Stimulated activated CD8-positive, alpha-beta memory T cell treated with anti-CD3 and anti-CD28 coated beads, Interleukin-15, amount 100 ng/mL, for 24 hours (primary cell): ENCODE measurements around the gene DNAJC3.
"Not testable (repeated sequence)": the region's sequence is repeated elsewhere in the genome, so short reads cannot be mapped to it uniquely, and the experiment has no call there.

Source experiments
- DNase-seq: peaks from one replicate; pipeline ENCODE4 v3.0.0-alpha.2; 2020; ENCODE audit warnings: low read depth

DNAJC3 gene

DNA sequence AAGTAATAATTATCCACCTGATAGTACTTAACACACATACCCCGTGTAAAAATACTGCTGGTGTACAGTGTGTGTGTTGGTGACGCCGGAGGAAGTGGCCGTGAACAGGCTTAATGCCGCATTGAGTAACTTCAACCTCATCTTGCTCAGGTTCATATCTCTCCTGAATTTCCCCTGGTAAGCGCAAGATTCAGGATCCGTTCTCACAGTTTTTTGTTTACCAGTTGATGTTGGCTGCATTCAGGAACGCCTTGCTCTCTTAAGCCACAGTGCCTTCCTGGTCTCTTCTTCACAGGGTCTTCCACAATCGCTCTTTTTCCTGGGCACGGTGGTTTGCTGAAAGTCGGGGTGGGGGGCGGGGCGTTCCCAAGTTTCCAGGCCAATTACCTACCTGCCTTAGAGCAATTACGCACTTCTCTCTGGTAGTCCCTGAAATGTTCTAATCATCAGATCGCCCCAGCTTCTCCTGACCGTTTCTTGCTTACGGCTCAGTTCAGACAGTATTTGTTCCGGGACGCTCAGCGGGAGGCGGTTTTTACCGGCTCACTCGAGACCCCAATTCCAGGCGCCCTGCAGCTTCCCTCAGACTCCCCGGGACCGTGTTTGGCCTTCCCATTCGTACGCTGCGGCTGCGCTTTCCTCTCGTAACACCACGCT is 706 bp upstream of the DNAJC3 start:
- DNase-seq, result no peak

DNA sequence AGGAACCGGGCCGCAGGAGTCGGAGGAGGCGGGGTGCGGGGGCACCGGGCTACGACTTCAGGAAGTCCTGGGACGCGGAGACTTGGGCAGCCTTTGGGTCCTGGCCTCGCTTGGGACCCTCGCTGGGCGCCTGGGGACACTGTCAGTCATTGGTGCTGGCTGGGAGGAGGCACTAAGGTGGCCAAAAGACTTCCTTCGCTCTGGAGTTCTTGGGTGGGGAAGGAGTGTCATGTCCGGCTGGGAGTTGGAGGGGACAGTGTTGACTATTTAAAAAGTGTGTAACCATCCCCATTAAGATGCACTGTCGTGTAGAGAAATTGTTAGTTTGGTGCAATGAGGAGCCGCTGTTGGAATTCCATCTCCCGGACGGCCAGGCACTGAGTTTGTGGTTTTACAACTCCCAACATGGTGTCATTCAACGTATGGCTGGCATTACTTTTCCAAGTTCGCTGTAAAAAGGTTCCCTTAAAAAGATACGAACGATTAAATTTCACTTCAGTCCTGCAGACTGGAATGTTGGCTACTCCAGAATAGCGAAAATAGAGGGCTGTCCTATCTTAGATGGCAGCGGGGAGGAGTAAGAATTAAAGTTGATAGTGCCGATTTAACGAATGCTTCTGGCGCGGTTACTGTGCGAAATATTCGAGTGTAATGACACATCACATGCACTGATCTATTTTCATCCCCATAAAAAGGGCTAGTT is 776 bp downstream of the DNAJC3 start:
- peak; percentile 8 for DNase-seq

DNA sequence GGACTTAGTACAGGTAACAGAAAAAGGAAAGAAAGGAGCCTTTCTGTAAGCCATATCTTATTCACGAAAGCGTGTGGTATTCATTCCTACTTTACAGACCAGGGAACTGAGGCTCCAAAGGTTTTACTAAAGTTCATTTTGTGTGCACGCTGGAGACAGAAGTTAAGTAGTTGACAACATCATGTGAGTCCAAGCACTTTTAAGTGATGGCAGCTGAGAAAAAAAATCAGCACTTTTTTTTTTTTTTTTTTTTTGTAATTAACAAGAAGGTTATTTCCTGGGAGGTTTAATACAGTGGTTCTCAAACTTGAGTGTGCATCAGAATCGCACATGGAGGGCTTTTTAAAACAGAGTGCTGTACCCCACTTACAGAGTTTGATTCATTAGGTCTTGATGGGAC is 2.0 kb downstream of the DNAJC3 start:
- DNase-seq, result no peak

DNA sequence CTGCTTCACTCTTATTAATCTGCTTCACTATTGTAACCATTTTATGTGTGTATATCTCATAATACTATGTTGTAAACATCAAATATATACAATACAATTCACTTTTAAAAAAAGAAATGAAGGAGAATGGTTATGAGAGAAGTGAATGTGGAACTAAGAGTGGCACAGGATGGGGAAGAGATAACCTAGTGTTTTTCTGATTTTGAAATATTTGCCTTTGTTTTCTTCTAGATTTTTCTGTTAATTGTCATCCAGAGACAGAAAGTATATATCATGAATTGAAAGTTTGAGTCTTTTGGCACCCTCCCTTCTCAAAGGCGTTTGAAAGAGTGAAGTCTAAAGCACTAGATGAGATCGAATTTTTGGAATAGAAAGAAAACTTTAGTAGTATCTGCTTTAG is 2.8 kb downstream of the DNAJC3 start:
- no peak for DNase-seq

DNA sequence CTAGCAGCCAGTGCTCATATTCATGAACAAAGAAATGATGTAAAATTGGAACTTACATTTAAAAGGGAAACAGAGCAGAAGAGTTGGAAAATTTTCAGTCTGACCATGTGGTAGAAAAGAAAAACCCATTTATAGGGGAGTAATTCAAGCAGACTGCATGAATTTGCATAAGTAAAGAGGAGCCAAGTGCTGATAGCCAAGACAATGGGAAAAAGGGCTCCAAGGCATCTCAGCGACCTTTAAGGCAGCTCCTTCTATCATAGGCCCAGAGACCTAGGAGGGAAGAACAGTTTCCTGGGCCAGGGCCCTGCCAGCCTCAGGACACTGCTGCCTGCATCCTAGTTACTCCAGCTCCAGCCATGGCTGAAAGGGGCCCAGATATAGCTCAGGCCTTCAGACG is 7.5 kb downstream of the DNAJC3 start:
- no peak for DNase-seq

DNA sequence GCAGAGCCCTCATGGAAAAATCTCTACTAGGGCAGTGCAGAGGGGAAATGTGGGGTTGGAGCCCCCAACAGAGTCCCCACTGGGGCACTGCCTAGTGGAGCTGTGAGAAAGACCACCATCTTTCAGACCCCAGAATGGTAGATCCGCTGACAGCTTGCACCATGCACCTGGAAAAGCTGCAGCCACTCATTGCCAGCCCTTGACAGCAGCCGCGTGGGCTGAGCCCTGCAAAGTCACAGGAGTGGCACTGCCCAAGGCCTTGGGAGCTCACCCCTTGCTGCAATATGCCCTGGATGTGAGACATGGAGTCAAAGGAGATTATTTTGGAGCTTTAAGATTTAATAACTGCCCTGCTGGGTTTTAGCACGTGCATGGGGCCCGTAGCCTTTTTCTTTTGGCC is 8.0 kb downstream of the DNAJC3 start:
- not testable (repeated sequence) for DNase-seq

DNA sequence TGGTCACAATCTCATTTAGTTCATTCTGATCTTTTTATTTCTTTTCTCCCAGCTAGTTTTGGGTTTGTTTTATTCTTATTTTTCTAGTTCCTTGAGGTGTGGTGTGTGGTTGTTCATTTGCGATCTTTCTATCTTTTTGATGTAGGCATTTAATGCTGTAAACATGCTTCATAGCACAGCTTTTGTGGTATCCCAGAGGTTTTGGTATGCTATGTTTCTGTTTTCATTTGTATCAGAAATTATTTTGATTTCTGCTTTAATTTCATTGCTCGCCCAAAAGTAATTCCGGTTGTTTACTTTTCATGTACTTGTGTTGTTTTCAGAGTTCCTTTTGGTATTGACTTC is 12.6 kb downstream of the DNAJC3 start:
- no peak for DNase-seq

DNA sequence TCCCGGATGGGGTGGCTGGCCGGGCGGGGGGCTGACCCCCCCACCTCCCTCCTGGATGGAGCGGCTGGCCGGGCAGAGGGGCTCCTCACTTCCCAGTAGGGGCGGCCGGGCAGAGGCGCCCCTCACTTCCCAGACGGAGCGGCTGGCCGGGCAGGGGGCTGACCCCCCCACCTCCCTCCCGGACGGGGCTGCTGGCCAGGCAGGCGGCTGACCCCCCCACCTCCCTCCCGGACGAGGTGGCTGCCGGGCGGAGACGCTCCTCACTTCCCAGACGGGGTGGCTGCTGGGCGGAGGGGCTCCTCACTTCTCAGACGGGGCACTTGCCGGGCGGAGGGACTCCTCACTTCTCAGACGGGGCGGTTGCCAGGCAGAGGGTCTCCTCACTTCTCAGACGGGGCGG is 14.0 kb downstream of the DNAJC3 start:
- not testable (repeated sequence) for DNase-seq

DNA sequence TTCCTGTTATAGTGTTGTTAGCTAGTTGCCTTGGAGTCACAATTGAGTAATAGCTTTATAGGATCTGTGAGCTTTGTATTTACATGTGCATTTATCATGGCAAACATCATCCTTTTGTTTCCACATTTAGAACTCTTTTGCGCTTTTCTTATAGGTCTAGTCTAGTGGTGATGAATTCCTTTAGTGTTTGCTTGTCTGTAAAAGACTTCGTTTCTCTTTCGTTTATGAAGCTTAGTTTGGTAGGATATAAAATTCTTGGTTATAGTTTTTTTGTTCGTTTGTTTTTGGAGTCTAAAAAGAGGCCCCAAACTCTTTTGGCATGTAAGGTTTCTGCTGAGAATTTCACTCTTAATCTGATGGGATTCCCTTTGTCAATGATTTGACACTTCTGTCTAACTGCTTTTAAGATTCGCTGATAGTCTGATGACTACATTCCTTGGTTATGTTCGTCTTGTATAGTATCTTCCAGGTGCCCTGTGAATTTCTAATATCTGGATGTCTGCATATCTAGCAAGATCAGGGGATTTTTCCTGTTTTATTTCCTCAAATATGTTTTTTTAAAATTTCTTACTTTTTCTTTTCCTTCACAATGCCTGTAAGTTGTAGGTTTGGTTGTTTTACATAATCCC is 20.2 kb downstream of the DNAJC3 start:
- no peak for DNase-seq

DNA sequence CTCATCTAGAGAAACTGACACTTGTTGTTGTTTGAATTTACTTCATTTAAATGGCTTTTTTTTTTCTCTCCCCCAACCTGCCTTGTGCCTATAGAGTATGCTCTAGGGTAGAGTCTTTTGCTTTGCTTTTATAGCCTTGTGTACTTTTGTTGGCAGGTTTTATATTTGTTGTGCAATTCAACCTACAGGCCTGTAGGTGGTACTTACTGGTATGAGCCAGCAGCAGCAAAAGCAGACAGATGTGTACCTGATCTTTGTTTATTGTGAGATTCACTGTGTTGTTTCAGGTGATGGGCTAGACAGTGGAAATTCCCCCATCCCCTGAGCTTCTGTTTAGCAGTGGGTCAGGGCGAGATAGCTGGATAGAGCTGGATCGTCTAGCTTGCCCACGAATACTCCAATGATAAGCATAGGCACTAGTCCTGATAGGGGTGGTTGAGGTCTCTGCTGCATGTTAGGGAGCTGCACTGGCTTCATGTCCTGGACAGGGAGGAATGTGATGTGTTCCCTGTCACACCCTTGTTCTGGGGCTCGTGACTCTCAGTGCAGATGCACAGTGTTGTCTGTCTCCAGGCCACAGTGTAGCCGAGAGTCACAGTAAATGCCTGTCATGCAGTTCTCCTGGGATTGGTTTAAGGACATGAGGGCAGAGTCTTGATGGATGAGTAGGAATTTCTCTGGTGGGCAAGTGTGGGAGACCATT is 21.3 kb downstream of the DNAJC3 start:
- DNase-seq, result no peak

DNA sequence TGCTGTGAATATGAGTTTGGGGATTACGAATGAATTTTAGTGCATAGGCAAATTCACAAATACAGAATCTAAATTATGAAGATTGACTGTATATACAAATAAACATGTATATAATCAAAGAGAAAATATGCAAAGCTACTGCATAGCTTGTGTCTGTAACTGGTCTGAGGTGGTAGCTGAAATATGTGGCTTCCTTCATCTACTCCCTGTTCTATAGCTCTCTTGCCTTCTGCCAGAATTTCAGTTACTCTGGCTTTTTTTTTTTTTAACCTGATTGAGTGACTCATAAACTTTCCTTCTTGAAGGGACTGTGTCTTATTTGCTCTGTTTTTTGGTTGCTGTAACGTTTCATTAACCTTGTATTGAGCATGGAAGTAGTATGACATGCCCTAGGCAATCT is 26.6 kb downstream of the DNAJC3 start:
- no peak for DNase-seq

DNA sequence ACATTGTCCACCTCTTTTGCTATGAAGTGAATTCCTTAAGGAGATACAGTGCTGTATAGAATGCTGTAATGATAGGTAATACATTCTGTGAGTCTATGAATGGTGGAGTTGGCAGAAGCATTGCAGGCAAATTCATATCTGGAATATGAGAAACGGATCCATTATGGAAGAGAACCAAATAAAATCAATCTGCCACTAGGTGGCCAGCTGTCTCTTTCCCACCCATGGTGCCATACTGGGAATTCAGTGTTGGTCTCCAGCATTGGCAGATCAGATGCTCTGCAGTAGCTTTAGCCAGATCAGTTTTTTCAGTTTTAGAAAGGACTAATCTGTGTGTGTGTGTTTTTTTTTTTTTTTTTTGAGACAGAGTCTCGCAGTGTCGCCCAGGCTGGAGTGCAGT is 27.6 kb downstream of the DNAJC3 start:
- no peak for DNase-seq

DNA sequence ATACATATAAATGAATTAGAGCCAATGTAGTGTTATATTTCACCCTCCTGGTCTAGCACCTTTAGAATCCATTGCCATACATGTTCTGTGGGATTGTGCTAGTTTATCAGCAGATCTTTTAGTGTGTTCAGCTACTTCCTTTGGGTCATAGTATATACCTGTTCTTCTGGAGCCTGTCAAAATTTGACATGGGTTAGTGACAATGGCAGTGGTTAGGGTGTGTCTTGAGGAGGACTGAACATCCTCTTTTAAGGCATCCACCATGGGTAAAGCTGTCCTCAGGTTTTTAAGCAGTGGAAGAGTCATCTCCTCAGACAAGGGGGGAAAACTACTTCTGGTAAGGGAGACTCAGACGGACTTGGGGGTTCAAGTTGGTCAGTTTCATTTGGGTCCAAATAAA is 29.4 kb downstream of the DNAJC3 start:
- DNase-seq, result no peak

DNA sequence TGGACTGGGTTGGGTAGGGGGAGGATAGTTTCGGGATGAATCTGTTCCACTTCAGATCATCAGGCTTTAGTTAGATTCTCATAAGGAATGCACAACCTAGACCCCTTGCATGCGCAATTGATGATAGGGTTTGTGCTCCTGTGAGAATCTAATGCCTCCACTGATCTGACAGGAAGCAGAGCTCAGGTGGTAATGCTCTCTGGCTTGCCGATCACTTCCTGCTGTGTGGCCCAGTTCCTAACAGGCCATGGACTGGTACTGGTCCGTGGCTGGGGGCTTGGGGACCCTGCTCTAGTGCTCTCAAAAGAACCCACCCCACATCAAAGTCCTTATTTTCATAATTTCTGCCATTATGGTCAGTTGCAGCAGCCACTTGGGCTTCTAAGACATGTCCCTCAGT is 30.1 kb downstream of the DNAJC3 start:
- DNase-seq, result no peak

DNA sequence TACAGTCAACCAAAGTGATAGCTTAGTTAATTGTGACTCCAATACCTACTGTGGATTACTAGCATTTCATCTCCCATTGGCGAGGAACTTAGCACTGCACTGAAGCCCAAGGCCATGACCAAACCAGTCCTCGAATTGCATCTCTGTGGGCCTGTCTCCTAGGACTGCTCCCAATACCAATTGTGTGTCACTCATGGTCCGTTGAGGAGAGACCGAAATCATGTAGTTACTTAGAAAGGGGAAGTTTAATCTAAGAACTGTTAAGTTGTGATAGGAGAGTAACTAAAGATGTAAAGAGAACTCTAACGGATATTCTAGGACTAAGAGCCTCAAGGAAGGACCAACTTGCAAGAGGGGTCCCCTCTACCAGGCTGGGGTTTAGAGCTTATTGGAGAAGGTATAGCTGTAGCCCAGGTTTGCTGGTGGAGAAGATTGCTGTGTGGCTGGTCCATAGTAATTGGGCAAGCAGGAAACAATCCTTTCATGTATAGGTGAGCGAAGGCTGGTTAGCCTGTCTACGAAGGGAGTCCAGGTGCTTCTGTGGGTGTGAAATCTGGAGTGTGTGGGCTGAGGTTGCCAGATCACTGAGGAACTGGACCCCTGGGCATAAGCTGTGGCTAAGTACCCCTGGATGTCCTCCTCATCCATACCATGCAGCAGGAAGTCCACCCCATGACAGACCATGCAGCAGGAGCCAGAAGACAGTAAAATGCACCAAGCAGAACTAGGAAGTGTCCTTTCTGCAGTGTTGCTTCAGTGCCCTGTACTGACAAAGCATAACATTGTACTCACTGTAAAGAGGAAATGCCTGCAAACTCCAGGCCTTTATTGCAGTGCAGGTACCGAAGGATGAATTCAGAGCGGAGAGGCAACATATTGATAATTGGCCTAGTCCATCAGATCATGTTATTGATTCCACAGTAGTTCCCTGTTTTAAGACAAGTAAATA is 30.8 kb downstream of the DNAJC3 start:
- no peak for DNase-seq

DNA sequence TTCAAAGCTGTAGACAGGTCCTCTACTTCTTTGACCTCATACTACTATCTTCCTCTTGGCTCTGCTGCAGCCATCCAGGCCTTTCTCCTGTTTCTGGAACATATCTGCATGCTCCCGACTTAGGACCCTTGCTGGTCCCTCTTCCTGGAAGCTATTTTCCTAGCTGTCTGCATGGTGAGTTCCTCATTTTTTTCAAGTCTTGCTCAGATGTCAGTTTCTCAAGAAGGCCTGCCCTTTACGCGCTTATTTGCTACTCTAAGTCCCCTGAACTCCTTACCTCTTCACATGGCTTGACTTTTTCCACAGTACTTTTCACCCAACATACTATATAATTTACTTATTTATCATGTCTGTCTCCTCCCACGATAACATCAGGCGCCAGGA is 31.4 kb downstream of the DNAJC3 start:
- DNase-seq, result no peak

DNA sequence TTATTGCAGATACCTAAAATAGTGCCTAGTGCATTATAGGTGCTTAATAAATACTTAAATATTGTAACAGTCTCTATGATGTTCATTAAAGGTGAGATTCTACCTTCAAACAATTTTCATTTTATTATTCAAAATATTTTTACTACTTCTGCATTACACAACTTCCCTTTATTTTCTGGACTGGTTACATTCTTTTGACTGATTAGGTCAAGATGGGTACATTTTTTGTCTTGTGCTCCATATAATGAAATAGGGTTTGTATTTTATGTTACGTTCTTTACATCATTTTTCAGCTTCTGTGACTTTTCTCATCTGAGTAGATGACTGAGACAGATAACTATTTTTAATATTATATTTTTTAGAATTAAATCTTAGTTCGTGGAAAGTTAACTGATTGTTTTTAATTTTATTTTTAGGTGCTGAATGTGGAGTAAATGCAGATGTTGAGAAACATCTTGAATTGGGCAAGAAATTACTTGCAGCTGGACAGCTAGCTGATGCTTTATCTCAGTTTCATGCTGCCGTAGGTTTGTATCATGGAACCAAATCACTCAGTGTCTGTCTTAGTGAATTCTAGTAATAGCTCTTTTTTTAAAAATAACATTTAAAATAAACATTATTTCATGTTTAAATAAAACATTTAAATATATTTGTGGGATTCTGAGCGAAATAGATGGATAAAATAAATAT is 32.0 kb downstream of the DNAJC3 start:
- no peak for DNase-seq

DNA sequence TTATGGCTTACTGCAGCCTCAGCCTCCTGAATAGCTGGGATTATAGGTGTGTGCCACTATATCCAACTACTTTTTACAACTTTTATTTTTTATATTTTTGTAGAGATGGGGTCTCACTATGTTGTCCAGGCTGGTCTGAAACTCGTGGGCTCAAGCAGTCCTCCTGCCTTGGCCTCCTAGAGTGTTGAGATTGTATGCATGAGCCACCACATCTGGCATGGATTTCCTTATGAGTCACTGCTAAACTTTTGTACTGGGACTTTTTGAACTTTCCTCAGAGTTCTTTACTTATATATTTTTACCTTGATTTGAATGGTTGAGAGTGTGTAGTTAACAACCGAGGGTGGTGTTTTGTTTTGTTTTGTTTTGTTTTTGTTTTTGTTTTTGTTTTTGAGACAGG is 33.4 kb downstream of the DNAJC3 start:
- no peak for DNase-seq

DNA sequence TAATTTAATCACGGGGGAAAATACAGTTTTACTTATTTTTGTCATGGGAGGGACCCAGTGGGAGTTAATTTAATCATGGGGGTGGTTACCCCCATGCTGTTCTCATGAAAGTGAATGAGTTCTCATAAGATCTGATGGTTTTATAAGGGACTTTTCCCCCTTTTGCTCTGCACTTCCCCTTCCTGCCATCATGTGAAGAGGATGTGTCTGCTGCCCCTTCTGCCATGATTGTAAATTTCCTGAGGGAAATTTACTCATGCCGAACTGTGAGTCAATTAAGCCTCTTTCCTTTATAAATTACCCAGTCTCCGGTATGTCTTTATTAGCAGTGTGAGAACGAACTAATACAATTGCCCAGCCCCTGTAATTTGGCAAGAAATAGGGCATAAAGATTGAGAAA is 35.9 kb downstream of the DNAJC3 start:
- DNase-seq, result not testable (repeated sequence)

DNA sequence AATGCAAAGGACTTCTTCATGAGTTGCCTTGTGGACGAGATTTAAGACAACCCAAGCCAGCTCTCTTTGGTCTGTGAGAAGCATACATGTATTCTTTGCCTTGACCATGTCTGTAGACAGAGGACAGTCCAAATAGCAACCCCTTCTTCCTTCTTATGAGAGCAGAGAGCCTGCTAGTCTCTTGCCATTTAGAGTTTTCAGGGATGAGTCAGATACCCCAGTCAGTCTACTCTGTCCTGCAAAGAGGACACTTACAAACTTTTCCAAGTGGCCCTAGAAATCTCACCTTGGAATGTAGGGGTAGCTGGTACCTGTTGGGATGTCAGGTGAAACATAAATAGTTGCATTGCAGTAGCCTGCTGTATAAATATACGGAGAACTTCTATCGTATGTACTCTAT is 36.7 kb downstream of the DNAJC3 start:
- DNase-seq, result no peak

DNA sequence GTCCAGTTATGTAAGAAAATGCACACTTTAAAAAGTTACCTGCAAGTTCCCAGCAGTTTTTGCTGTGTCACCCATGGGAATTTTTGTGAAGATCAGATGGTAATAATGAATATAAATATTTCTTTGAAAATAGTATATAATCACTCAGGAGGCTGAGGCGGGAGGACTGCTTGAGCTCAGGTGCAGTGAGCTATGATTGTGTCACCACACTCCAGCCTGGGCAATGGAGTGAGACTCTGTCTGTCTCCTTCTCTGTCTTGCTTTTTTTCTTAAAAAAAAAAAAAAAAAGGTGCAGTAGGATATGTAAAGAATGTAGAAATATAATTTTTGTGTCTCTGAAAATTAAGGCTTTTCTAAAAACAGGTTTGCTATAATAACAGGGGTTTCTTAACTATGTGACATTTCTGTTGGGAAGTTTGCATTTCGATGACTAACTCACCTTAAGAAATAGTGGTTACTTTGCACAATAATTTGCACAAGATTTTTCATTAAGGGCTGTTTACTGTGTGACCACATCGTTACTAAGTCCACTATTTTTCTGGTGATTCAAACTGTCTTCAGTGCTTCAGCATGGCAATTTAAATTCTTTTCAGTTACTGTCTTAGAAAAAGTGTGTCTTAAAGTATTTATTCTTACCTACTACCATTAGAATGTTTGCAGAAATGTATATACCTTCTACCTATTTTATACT is 37.3 kb downstream of the DNAJC3 start:
- no peak for DNase-seq
